ENCODE data around the gene CRMP1. TPM values are rescaled to one million over a fixed set of nuclear protein-coding genes. Genes with fewer than 3 reads are reported as not detected.
"Not testable (repeated sequence)": the region's sequence is repeated elsewhere in the genome, so short reads cannot be mapped to it uniquely, and the experiment has no call there.

Gene CRMP1
- total RNA-seq, 1 experiment from 2014 or later = 87.0 TPM

DNA sequence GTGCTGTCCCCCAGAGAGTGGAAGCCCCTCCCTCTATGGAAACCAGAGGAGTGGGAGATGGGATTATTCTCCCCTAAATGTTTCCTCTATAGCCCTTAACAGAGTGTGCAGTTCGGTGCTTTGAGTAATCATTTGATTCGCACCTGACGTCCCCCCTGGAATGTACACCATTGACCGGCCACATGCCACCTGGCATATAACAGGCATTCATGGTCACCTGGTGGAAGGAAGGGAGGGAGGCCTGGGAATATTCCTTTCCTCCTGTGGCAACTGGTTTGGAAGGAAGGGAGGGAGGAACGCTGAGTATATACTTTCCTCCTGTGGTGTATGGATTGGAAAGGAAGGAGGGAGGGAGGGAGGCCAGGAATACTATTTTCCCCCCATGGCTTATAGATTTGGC lies 77.2 kb downstream of the CRMP1 start:
- Histone ChIP-seq H3K4me1 (no peaks in the 10 kb centered on the region), H3K36me3 (peaks cover 15% of the 10 kb centered on the region), H3K4me3 (no peak overlapping the region), H3K9me3 (replicated peaks) (0 out of 2 replicates have a peak, but pooled peaks cover 2% of the 10 kb centered on the region), H3K27ac (no peak overlapping the region), H3K27me3 (no peaks in the 10 kb centered on the region)
- DNase-seq = no peak

GRCh38 chr4:5814421-5814820 lies 78.5 kb downstream of the CRMP1 start:
- no peaks in the 10 kb centered on the region for H3K27me3 ChIP-seq
- no peak overlapping the region for H3K27ac ChIP-seq
- H3K36me3 ChIP-seq = peaks cover 15% of the 10 kb centered on the region
- H3K9me3 ChIP-seq (replicated peaks) = 0 out of 2 replicates have a peak, but pooled peaks cover 3% of the 10 kb centered on the region
- no peak overlapping the region for H3K4me3 ChIP-seq
- DNase-seq = no peak
- H3K4me1 ChIP-seq = no peaks in the 10 kb centered on the region

- Histone ChIP-seq H3K27me3 (no peaks in the 10 kb centered on the region), H3K36me3 (peaks cover 15% of the 10 kb centered on the region), H3K9me3 (replicated peaks) (0 out of 2 replicates have a peak, but pooled peaks cover 3% of the 10 kb centered on the region), H3K4me3 (no peak overlapping the region), H3K27ac (no peak overlapping the region), H3K4me1 (no peaks in the 10 kb centered on the region)
- DNase-seq = no peak
Measured at GRCh38 chr4:5813882-5814255, 79.0 kb downstream of the CRMP1 start.

- H3K27ac ChIP-seq = no peak overlapping the region
- H3K9me3 ChIP-seq (replicated peaks) = 0 out of 2 replicates have a peak, but pooled peaks cover 3% of the 10 kb centered on the region
- H3K27me3 ChIP-seq = no peaks in the 10 kb centered on the region
- peaks cover 2% of the 10 kb centered on the region; the same call in 1 of the 2 replicates for H3K4me1 ChIP-seq
- H3K4me3 ChIP-seq = no peak overlapping the region
- DNase-seq = peak; percentile 43 to 85
- peaks cover 19% of the 10 kb centered on the region for H3K36me3 ChIP-seq
Measured at GRCh38 chr4:5812506-5813229, 80.2 kb downstream of the CRMP1 start.

DNA sequence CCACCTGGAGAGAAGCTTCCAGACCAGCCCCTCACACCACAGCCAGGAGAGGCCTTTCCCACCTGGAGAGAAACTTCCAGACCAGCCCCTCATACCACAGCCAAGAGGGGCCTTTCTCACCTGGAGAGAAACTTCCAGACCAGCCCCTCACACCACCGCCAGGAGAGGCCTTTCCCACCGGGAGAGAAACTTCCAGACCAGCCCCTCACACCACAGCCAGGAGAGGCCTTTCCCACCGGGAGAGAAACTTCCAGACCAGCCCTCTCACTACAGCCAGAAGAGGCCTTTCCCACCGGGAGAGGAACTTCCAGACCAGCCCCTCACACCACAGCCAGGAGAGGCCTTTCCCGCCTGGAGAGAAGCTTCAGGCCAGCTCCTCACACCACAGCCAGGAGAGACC lies 80.8 kb downstream of the CRMP1 start:
- H3K4me3 ChIP-seq; H3K9me3 ChIP-seq (replicated peaks); H3K4me1 ChIP-seq; H3K27ac ChIP-seq; H3K27me3 ChIP-seq; DNase-seq: not testable (repeated sequence)
- peaks cover 19% of the 10 kb centered on the region for H3K36me3 ChIP-seq

GRCh38 chr4:5810770-5811430 lies 82.0 kb downstream of the CRMP1 start:
- Histone ChIP-seq H3K36me3 (peaks cover 23% of the 10 kb centered on the region), H3K27me3 (no peaks in the 10 kb centered on the region), H3K4me1 (peaks cover 2% of the 10 kb centered on the region; the same call in 1 of the 2 replicates), H3K27ac (no peak overlapping the region), H3K9me3 (replicated peaks) (0 out of 2 replicates have a peak, but pooled peaks cover 3% of the 10 kb centered on the region), H3K4me3 (no peak overlapping the region)
- DNase-seq = no peak

GRCh38 chr4:5810151-5810550 lies 82.7 kb downstream of the CRMP1 start:
- Histone ChIP-seq H3K9me3 (replicated peaks) (0 out of 2 replicates have a peak, but pooled peaks cover 3% of the 10 kb centered on the region), H3K36me3 (peaks cover 23% of the 10 kb centered on the region), H3K27me3 (no peaks in the 10 kb centered on the region), H3K27ac (no peak overlapping the region), H3K4me1 (peaks cover 2% of the 10 kb centered on the region; the same call in 1 of the 2 replicates), H3K4me3 (no peak overlapping the region)
- no peak for DNase-seq

DNA sequence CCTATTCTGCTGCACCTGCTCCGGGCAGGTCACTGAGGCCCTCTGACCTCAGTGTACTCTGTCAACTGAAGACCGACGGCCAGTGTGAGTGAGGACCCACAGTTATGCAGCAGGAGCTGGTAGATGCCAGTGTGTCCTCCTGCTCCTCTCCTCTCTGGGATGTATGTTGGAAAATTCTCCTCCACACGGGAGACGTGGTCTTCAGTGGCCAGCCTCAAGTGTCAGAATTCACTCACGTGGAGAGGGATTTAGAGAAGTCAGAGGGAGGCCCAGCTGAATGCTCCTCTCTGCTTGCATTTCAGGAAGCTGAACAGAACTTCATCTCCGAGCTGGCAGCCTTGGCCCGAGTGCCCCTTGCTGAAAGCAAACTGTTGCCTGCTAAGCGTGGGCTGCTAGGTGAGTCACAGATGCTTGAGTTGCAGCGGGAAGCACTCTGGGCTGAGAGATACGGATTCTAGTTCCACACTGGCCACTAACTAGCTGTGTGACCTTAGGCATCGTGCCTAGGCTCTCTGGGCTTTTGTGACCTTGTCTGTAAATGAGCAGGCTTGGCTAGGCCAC lies 83.6 kb downstream of the CRMP1 start:
- no peaks in the 10 kb centered on the region for H3K27me3 ChIP-seq
- no peak overlapping the region for H3K4me3 ChIP-seq
- no peak overlapping the region for H3K27ac ChIP-seq
- no peak for DNase-seq
- H3K4me1 ChIP-seq = peaks cover 2% of the 10 kb centered on the region; the same call in 1 of the 2 replicates
- peaks cover 23% of the 10 kb centered on the region for H3K36me3 ChIP-seq
- H3K9me3 ChIP-seq (replicated peaks) = 0 out of 2 replicates have a peak, but pooled peaks cover 3% of the 10 kb centered on the region

GRCh38 chr4:5808081-5808741 lies 84.7 kb downstream of the CRMP1 start:
- Histone ChIP-seq H3K27ac (no peak overlapping the region), H3K4me1 (peaks cover 2% of the 10 kb centered on the region; the same call in 1 of the 2 replicates), H3K4me3 (no peak overlapping the region), H3K27me3 (no peaks in the 10 kb centered on the region), H3K9me3 (replicated peaks) (0 out of 2 replicates have a peak, but pooled peaks cover 3% of the 10 kb centered on the region), H3K36me3 (peaks cover 23% of the 10 kb centered on the region)
- DNase-seq = peak; percentile 26 to 32

DNA sequence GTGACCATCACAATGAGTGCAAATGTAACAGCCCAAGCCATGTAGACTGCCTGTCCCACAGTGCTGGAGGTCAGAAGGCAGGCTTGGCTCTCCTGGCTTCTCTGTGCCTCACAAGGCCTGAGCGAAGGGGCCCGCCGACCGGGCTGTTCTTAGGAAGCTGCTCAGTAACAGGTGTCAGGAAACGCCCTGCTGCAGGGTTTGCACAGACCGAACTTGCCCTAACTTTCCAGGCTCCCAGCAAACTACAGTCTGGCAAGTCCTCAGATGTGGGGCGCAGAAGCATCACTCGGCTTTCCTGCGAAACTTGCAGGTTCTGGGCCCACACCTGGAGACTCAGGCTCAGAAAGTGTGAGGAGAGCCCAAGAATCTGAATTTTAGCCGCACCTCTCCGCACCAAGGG lies 87.6 kb downstream of the CRMP1 start:
- no peaks in the 10 kb centered on the region for H3K27me3 ChIP-seq
- no peaks in the 10 kb centered on the region for H3K9me3 ChIP-seq (replicated peaks)
- H3K4me3 ChIP-seq = no peak overlapping the region
- no peak overlapping the region for H3K27ac ChIP-seq
- H3K36me3 ChIP-seq = peaks cover 14% of the 10 kb centered on the region; the same call in 1 of the 2 replicates
- no peak for DNase-seq
- peaks cover 2% of the 10 kb centered on the region; the same call in 1 of the 2 replicates for H3K4me1 ChIP-seq

- H3K36me3 ChIP-seq = peaks cover 9% of the 10 kb centered on the region; the same call in 1 of the 2 replicates
- no peak overlapping the region for H3K4me3 ChIP-seq
- no peaks in the 10 kb centered on the region for H3K27me3 ChIP-seq
- H3K4me1 ChIP-seq = peaks cover 2% of the 10 kb centered on the region; the same call in 1 of the 2 replicates
- no peak overlapping the region for H3K27ac ChIP-seq
- no peaks in the 10 kb centered on the region for H3K9me3 ChIP-seq (replicated peaks)
- no peak for DNase-seq
Measured at GRCh38 chr4:5804656-5805055, 88.2 kb downstream of the CRMP1 start.

DNA sequence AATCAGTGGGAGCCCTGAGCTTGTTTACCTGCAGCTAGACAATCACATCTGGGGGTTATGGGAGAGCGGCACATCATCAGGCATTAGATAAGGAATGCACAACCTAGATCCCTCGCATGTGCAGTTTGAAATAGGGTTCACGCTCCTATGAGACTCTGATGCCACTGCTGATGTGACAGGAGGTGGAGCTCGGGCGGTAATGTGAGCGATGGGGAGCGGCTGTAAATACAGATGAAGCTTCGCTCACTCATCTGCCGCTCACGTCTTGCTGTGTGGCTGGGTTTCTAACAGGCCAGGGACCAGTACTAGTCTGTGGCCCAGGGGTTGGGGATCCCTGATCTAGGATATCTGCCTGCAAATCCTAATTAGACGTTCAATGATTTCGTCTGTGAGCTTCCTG lies 90.3 kb downstream of the CRMP1 start:
- Histone ChIP-seq H3K27ac (no peak overlapping the region), H3K9me3 (replicated peaks) (no peaks in the 10 kb centered on the region), H3K4me3 (no peak overlapping the region), H3K36me3 (peaks cover 8% of the 10 kb centered on the region), H3K4me1 (no peaks in the 10 kb centered on the region), H3K27me3 (no peaks in the 10 kb centered on the region)
- DNase-seq = no peak

- no peaks in the 10 kb centered on the region for H3K27me3 ChIP-seq
- H3K4me3 ChIP-seq = no peak overlapping the region
- peaks cover 11% of the 10 kb centered on the region for H3K36me3 ChIP-seq
- H3K27ac ChIP-seq = no peak overlapping the region
- H3K9me3 ChIP-seq (replicated peaks) = no peaks in the 10 kb centered on the region
- no peak for DNase-seq
- no peaks in the 10 kb centered on the region for H3K4me1 ChIP-seq
Measured at GRCh38 chr4:5801696-5802095, 91.2 kb downstream of the CRMP1 start.

GRCh38 chr4:5800496-5800895 lies 92.4 kb downstream of the CRMP1 start:
- Histone ChIP-seq H3K4me1 (no peaks in the 10 kb centered on the region), H3K36me3 (peaks cover 8% of the 10 kb centered on the region), H3K9me3 (replicated peaks) (no peaks in the 10 kb centered on the region), H3K4me3 (no peak overlapping the region), H3K27me3 (no peaks in the 10 kb centered on the region), H3K27ac (no peak overlapping the region)
- no peak for DNase-seq
